ENCODE results near the gene RASSF3.

Gene RASSF3

DNA sequence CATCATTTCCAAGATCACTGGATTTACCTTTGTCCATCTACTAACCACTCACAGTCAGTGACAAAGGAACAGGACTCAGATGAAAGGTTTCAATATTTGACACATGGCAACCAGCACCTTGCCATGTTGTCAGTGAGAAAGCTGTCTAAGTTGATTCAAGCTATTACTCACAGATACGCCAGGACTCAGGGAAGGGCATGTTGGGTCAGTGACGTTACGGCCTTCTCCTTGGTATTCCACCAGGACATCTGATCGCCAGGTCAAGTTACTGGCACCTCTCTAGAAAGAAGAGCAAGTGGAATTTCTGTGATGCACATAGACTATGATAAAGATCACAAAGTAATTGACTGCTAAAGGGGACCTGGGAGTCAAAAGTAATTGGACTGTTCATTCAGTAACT is 112.5 kb downstream of the RASSF3 start:
- Histone ChIP-seq H3K9me3 (ENCODE audit: low read length) (no peaks in the 10 kb centered on the region), H3K36me3 (ENCODE audit: insufficient read depth, low read length) (peaks cover 37% of the 10 kb centered on the region), H3K4me1 (ENCODE audit: insufficient read depth, low read length) (no peaks in the 10 kb centered on the region), H3K27ac (ENCODE audit: low read depth, low read length) (no peak overlapping the region), H3K9ac (ENCODE audit: low read length) (no peak overlapping the region), H3K4me3 (ENCODE audit: low read depth in 1 of 2, low read length in 2 of 2) (no peak overlapping the region), H3K27me3 (ENCODE audit: control insufficient read depth in 1 of 2, insufficient read depth in 2 of 2, low read length in 2 of 2) (no peaks in the 10 kb centered on the region)

DNA sequence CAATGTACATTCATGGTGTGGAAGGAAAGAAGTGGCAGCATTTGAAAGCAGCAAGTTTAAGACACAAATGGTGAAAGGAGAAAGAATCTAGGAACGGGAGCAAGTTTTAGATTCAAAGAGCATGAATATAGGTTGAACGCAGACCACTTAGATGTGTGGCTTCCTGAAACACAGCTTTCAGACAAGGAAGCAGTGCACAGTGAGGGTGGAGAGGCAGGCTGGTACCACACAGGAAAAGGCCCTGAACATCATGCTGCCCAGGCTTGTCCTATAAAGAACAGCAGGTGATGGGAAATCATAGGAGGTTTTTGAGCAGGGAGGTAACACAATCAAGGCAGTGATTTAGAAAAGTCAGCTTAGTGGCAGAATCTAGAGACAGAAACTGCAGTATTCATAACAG is 113.3 kb downstream of the RASSF3 start:
- H3K4me1 ChIP-seq (ENCODE audit: insufficient read depth, low read length): no peaks in the 10 kb centered on the region
- no peak overlapping the region for H3K9ac ChIP-seq (ENCODE audit: low read length)
- H3K27ac ChIP-seq (ENCODE audit: low read depth, low read length): no peak overlapping the region
- no peaks in the 10 kb centered on the region for H3K27me3 ChIP-seq (ENCODE audit: control insufficient read depth in 1 of 2, insufficient read depth in 2 of 2, low read length in 2 of 2)
- no peak overlapping the region for H3K4me3 ChIP-seq (ENCODE audit: low read depth in 1 of 2, low read length in 2 of 2)
- H3K9me3 ChIP-seq (ENCODE audit: low read length): no peaks in the 10 kb centered on the region
- H3K36me3 ChIP-seq (ENCODE audit: insufficient read depth, low read length): peaks cover 44% of the 10 kb centered on the region

DNA sequence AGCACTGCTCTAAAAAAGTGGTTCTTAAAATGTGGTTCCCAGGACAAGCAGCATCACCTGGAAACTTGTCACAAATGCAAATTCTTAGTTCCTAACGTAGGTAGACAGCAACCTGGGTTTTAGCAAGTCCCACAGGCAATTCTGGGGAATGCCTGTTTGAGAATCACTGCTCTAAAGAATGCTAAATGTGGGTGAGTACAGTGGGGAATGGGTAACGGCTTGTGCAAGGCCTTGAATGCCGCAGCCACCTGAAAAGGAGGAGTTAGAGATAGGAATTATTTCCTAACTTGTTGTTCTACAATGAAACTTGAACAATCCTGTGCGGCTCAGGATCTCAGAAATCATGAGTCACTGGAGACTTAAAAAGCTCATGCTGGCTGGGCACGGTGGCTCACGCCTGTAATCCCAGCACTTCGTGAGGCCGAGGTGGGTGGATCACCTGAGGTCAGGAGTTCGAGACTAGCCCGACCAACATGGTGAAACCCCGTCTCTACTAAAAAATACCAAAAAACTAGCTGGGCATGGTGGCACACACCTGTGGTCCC is 114.0 kb downstream of the RASSF3 start:
- H3K9me3 ChIP-seq (ENCODE audit: low read length): no peaks in the 10 kb centered on the region
- H3K4me3 ChIP-seq (ENCODE audit: low read depth in 1 of 2, low read length in 2 of 2): no peak overlapping the region
- peaks cover 44% of the 10 kb centered on the region for H3K36me3 ChIP-seq (ENCODE audit: insufficient read depth, low read length)
- H3K27me3 ChIP-seq (ENCODE audit: control insufficient read depth in 1 of 2, insufficient read depth in 2 of 2, low read length in 2 of 2): no peaks in the 10 kb centered on the region
- peaks cover 3% of the 10 kb centered on the region for H3K4me1 ChIP-seq (ENCODE audit: insufficient read depth, low read length)
- no peak overlapping the region for H3K27ac ChIP-seq (ENCODE audit: low read depth, low read length)
- H3K9ac ChIP-seq (ENCODE audit: low read length): no peak overlapping the region

DNA sequence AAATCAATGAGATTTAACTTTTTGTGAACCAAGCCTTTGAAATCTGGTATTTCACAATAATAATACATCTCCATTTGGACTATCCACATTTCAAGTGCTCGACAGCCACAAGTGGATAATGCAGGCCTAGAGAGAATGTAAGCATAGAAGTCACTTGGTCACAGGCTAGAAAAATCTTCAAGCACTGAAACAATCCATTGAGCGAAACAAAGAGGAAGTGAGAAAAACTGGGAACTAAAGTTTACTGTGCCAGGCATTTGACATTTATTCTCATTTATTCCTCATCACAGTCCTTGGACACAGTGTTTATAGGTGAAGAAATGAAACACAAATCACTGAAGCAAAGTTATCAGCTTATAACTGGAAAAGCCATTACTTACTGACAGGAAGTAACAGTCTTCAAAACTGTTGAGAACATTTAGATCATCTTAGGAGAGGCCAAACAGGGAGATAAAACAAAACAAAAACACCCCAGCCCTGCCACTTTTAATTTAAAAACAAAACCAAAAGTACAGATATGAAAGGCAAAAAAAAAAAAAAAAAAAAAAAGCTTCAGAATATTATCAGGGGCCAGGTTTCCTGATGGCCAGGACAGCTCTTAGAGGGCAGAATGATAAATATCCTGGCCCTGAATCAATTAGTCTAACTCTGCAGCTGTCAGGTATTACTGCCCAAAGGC is 119.8 kb downstream of the RASSF3 start:
- Histone ChIP-seq H3K4me1 (ENCODE audit: insufficient read depth, low read length) (peaks cover 5% of the 10 kb centered on the region), H3K9ac (ENCODE audit: low read length) (no peak overlapping the region), H3K27ac (ENCODE audit: low read depth, low read length) (no peak overlapping the region), H3K36me3 (ENCODE audit: insufficient read depth, low read length) (peaks cover 29% of the 10 kb centered on the region), H3K9me3 (ENCODE audit: low read length) (no peaks in the 10 kb centered on the region), H3K27me3 (ENCODE audit: control insufficient read depth in 1 of 2, insufficient read depth in 2 of 2, low read length in 2 of 2) (no peaks in the 10 kb centered on the region), H3K4me3 (ENCODE audit: low read depth in 1 of 2, low read length in 2 of 2) (no peak overlapping the region)

DNA sequence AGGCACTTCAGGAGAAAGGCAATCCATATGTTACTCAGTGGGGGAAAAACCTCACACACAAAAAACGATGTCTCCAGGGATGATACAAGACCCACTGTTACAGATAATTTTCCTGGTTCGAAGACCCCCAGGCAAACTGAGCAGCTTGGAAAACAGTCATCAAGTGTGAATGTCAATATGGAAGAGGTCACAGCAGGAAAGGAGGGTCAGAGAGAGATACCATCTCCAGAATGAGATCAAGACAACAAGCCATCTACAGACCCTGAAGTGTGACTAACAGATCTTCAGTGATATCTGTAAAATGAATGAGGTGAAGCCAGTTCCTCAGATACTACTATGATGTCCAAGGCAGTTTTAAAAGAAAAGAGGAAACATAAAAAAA is 120.3 kb downstream of the RASSF3 start:
- no peak overlapping the region for H3K27ac ChIP-seq (ENCODE audit: low read depth, low read length)
- no peaks in the 10 kb centered on the region for H3K9me3 ChIP-seq (ENCODE audit: low read length)
- H3K27me3 ChIP-seq (ENCODE audit: control insufficient read depth in 1 of 2, insufficient read depth in 2 of 2, low read length in 2 of 2): no peaks in the 10 kb centered on the region
- no peak overlapping the region for H3K4me3 ChIP-seq (ENCODE audit: low read depth in 1 of 2, low read length in 2 of 2)
- peaks cover 5% of the 10 kb centered on the region for H3K4me1 ChIP-seq (ENCODE audit: insufficient read depth, low read length)
- no peak overlapping the region for H3K9ac ChIP-seq (ENCODE audit: low read length)
- H3K36me3 ChIP-seq (ENCODE audit: insufficient read depth, low read length): peaks cover 33% of the 10 kb centered on the region

DNA sequence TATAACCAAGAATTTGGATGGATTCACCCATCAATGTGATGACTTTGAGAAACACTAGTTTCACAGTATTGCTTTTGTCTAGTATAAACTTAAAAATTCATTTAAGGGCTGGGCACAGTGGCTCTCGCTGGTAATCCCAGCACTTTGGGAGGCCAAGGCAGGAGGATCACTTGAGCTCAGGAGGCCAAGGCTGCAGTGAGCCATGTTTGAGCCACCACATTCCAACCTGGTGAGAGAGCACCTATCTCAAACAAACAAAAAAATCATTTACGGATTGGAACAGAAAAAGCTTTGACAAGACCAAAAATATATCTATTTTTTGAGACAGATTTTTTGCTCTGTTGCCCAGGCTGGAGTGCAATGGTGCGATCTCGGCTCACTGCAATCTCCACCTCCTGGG is 121.4 kb downstream of the RASSF3 start:
- peaks cover 43% of the 10 kb centered on the region for H3K36me3 ChIP-seq (ENCODE audit: insufficient read depth, low read length)
- no peak overlapping the region for H3K9ac ChIP-seq (ENCODE audit: low read length)

DNA sequence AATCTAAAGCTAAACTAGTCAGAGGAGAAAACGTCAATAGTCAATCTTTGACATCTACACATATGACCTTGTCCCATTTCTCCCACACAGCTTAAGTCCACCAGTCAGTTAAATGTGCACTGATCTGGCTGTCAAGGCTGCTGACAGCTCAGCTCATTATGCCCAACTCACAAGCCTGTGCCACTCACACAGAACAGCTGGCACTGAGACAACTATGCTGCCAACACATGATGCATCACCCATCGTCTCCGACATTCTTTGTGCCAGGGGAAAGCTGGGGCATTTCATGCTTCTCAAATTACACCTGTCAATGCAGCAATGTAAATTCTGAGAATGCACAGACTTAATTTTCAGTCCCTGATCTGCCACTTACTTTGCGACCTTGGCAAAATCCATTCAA is 123.6 kb downstream of the RASSF3 start:
- H3K9me3 ChIP-seq (ENCODE audit: low read length): no peaks in the 10 kb centered on the region
- H3K36me3 ChIP-seq (ENCODE audit: insufficient read depth, low read length): peaks cover 55% of the 10 kb centered on the region
- H3K4me1 ChIP-seq (ENCODE audit: insufficient read depth, low read length): peaks cover 5% of the 10 kb centered on the region
- H3K9ac ChIP-seq (ENCODE audit: low read length): no peak overlapping the region
- H3K27ac ChIP-seq (ENCODE audit: low read depth, low read length): no peak overlapping the region
- H3K27me3 ChIP-seq (ENCODE audit: control insufficient read depth in 1 of 2, insufficient read depth in 2 of 2, low read length in 2 of 2): no peaks in the 10 kb centered on the region
- no peak overlapping the region for H3K4me3 ChIP-seq (ENCODE audit: low read depth in 1 of 2, low read length in 2 of 2)

More for the DNA sequence above, 121.4 kb downstream of the RASSF3 start:
- H3K4me3 ChIP-seq (ENCODE audit: low read depth in 1 of 2, low read length in 2 of 2): no peak overlapping the region
- H3K27me3 ChIP-seq (ENCODE audit: control insufficient read depth in 1 of 2, insufficient read depth in 2 of 2, low read length in 2 of 2): no peaks in the 10 kb centered on the region
- H3K27ac ChIP-seq (ENCODE audit: low read depth, low read length): no peak overlapping the region
- no peaks in the 10 kb centered on the region for H3K9me3 ChIP-seq (ENCODE audit: low read length)
- H3K4me1 ChIP-seq (ENCODE audit: insufficient read depth, low read length): peaks cover 5% of the 10 kb centered on the region

DNA sequence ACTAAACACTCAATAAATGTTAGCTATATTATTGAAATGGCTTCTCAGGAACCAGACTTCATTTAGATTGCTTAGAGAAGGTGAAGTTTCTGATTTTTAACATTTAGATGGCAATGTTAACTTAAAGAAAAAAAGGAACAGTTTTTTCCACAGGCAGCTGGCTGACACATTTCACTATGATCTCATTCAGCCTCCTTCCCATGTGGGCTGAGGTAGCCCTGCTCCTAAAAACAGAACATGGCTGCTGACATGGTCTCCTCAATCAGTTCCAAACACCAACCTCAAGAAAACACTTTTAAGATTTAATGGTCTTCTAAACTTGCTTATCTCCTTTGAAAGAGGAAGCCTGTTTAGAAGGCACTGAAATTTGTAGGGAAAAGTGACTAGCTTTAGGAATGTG is 125.1 kb downstream of the RASSF3 start:
- no peaks in the 10 kb centered on the region for H3K9me3 ChIP-seq (ENCODE audit: low read length)
- H3K27ac ChIP-seq (ENCODE audit: low read depth, low read length): no peak overlapping the region
- no peaks in the 10 kb centered on the region for H3K27me3 ChIP-seq (ENCODE audit: control insufficient read depth in 1 of 2, insufficient read depth in 2 of 2, low read length in 2 of 2)
- H3K36me3 ChIP-seq (ENCODE audit: insufficient read depth, low read length): peaks cover 60% of the 10 kb centered on the region
- H3K4me1 ChIP-seq (ENCODE audit: insufficient read depth, low read length): no peaks in the 10 kb centered on the region
- no peak overlapping the region for H3K4me3 ChIP-seq (ENCODE audit: low read depth in 1 of 2, low read length in 2 of 2)
- no peak overlapping the region for H3K9ac ChIP-seq (ENCODE audit: low read length)

DNA sequence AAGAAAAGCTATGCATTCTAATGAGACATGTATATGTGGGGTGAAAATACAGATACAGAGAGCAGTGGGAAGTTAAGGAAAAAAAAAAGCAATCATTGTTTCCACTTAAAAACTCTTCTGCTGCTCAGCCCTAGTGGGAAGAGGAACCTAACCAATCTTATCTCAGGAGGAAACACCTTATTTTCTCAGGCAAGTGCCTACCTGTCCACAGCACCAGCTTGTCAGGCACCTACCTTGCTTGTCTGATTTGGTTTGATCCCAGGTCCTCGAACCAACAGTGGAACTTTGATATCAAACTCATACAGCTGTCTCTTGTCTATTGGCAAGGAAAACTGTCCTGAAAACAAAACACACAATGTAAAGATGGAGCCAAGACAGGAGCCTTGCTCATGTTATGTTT is 126.5 kb downstream of the RASSF3 start:
- no peaks in the 10 kb centered on the region for H3K27me3 ChIP-seq (ENCODE audit: control insufficient read depth in 1 of 2, insufficient read depth in 2 of 2, low read length in 2 of 2)
- no peak overlapping the region for H3K9ac ChIP-seq (ENCODE audit: low read length)
- no peaks in the 10 kb centered on the region for H3K9me3 ChIP-seq (ENCODE audit: low read length)
- no peaks in the 10 kb centered on the region for H3K4me1 ChIP-seq (ENCODE audit: insufficient read depth, low read length)
- no peak overlapping the region for H3K27ac ChIP-seq (ENCODE audit: low read depth, low read length)
- peaks cover 54% of the 10 kb centered on the region for H3K36me3 ChIP-seq (ENCODE audit: insufficient read depth, low read length)
- no peak overlapping the region for H3K4me3 ChIP-seq (ENCODE audit: low read depth in 1 of 2, low read length in 2 of 2)

DNA sequence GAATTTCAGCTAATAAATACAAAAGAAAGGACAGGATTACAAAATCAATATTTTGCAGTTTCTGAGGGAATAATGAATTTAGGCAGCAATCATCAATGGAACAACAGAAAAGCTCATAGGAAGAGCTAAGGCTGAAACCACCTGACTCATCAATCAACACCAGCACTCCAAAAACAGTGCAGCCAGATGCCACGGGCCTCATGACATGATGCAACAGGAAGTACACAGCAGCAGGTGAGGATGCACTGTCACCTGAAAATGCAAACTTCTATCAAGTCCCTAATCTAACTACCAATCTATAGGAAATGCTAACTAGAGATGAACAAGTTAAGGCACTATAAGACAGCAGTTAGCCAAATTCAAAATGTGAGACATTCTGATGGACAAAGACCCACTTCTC is 127.2 kb downstream of the RASSF3 start:
- no peak overlapping the region for H3K4me3 ChIP-seq (ENCODE audit: low read depth in 1 of 2, low read length in 2 of 2)
- no peaks in the 10 kb centered on the region for H3K9me3 ChIP-seq (ENCODE audit: low read length)
- no peak overlapping the region for H3K9ac ChIP-seq (ENCODE audit: low read length)
- peaks cover 57% of the 10 kb centered on the region for H3K36me3 ChIP-seq (ENCODE audit: insufficient read depth, low read length)
- no peak overlapping the region for H3K27ac ChIP-seq (ENCODE audit: low read depth, low read length)
- H3K27me3 ChIP-seq (ENCODE audit: control insufficient read depth in 1 of 2, insufficient read depth in 2 of 2, low read length in 2 of 2): no peaks in the 10 kb centered on the region
- H3K4me1 ChIP-seq (ENCODE audit: insufficient read depth, low read length): no peaks in the 10 kb centered on the region

DNA sequence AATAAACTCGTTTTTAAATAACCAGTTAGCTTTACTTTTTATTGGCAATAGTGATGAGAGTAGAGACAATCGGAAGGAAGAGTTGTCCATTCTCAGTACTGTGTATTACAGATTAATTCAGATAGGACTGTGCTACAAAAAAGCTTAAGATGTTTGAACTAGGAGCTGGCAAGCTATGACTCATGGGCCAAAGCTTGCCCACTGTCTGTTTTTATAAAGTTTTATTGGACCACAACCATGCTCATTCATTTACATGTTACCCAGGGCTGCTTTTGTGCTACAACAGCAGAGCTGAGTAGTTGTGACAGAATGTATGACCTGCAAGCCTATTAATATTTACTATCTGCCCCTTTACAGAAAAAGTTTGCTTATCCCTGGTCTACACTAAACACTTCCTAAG is 129.5 kb downstream of the RASSF3 start:
- no peak overlapping the region for H3K27ac ChIP-seq (ENCODE audit: low read depth, low read length)
- H3K4me3 ChIP-seq (ENCODE audit: low read depth in 1 of 2, low read length in 2 of 2): no peak overlapping the region
- no peaks in the 10 kb centered on the region for H3K9me3 ChIP-seq (ENCODE audit: low read length)
- peaks cover 66% of the 10 kb centered on the region for H3K36me3 ChIP-seq (ENCODE audit: insufficient read depth, low read length)
- H3K9ac ChIP-seq (ENCODE audit: low read length): no peak overlapping the region
- no peaks in the 10 kb centered on the region for H3K27me3 ChIP-seq (ENCODE audit: control insufficient read depth in 1 of 2, insufficient read depth in 2 of 2, low read length in 2 of 2)
- no peaks in the 10 kb centered on the region for H3K4me1 ChIP-seq (ENCODE audit: insufficient read depth, low read length)

DNA sequence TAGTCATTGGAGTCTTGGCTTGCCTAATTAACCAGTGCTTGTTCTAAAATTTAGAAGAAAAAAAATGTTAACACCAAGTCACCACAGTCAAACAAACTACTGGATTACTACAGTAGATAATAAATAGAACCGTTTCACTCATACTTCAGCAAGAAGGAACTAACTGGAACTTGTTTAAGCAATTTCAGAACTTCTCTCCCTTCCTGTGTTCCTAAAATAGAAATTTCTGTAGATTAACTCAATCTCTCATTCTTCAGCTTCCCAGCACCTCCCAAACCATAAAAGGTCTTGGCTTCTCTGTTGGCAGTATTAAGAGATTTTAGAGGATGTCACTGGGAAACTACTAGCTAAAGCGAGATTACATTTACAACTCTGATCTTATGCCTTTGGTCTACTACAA is 130.4 kb downstream of the RASSF3 start:
- no peaks in the 10 kb centered on the region for H3K9me3 ChIP-seq (ENCODE audit: low read length)
- no peak overlapping the region for H3K9ac ChIP-seq (ENCODE audit: low read length)
- no peaks in the 10 kb centered on the region for H3K4me1 ChIP-seq (ENCODE audit: insufficient read depth, low read length)
- H3K36me3 ChIP-seq (ENCODE audit: insufficient read depth, low read length): peaks cover 66% of the 10 kb centered on the region
- no peak overlapping the region for H3K4me3 ChIP-seq (ENCODE audit: low read depth in 1 of 2, low read length in 2 of 2)
- no peak overlapping the region for H3K27ac ChIP-seq (ENCODE audit: low read depth, low read length)
- H3K27me3 ChIP-seq (ENCODE audit: control insufficient read depth in 1 of 2, insufficient read depth in 2 of 2, low read length in 2 of 2): no peaks in the 10 kb centered on the region
